WTC11 (cell line): ENCODE results near the gene PQBP1. TPM values are rescaled to one million over a fixed set of nuclear protein-coding genes. Genes with fewer than 3 reads are reported as not detected.

Experiments
- ATAC-seq: fragments of 200-7000 bp; cut with Tn5 transposase; 2 replicates; pipeline ENCODE4 v1.10.0; 2021; ENCODE audit warnings: mild to moderate bottlenecking, moderate library complexity
- CTCF ChIA-PET: fragments of 300-600 bp; sonication (Branson Sonifier 250); formaldehyde crosslinking; loops from one replicate; lab custom pipeline; 2021; ENCODE audit warnings: antibody characterized with exemption; lab: Charles Lee
- POLR2A ChIA-PET: fragments of 350-600 bp; sonication (Branson Sonifier 250); formaldehyde crosslinking; loops from one replicate; lab custom pipeline; 2021; ENCODE audit warnings: antibody characterized with exemption; lab: Charles Lee
- DNase-seq: peaks from one replicate; pipeline ENCODE4 v3.0.0; 2021; ENCODE audit warnings: low spot score
- H3K27ac Mint-ChIP-seq: 2 replicates; pipeline ENCODE4 v1.8.0; 2021; ENCODE audit warnings: mixed read lengths
- H3K27me3 Mint-ChIP-seq: 2 replicates; pipeline ENCODE4 v1.8.0; 2021; ENCODE audit warnings: low read depth, mild to moderate bottlenecking, moderate library complexity, mixed read lengths
- H3K36me3 Mint-ChIP-seq: 2 replicates; pipeline ENCODE4 v1.8.0; 2021; ENCODE audit warnings: mixed read lengths
- H3K4me1 Mint-ChIP-seq: 2 replicates; pipeline ENCODE4 v1.8.0; 2022; ENCODE audit warnings: mixed read lengths
- H3K4me3 Mint-ChIP-seq: 2 replicates; pipeline ENCODE4 v1.8.0; 2021; ENCODE audit warnings: mild to moderate bottlenecking, moderate library complexity, mixed read lengths
- H3K9me3 Mint-ChIP-seq: 2 replicates; pipeline ENCODE4 v1.8.0; 2021; ENCODE audit warnings: mixed read lengths
- ARID4B ChIP-seq: sonication (generic); formaldehyde crosslinking; IDR thresholded peaks from 2 replicates; pipeline ENCODE4 v1.8.0; 2023; ENCODE audit warnings: missing genetic modification reagents, mild to moderate bottlenecking, borderline replicate concordance
- FOXP4 ChIP-seq: sonication (generic); formaldehyde crosslinking; IDR thresholded peaks from 2 replicates; pipeline ENCODE4 v1.8.0; 2022; ENCODE audit warnings: mild to moderate bottlenecking, missing genetic modification reagents
- JAZF1 ChIP-seq: fragments of 250-450 bp; sonication (Bioruptor Pico); IDR thresholded peaks from 2 replicates; pipeline ENCODE4 v1.9.0; 2021; ENCODE audit warnings: moderate library complexity, mild to moderate bottlenecking, inconsistent platforms
- KAT7 ChIP-seq: sonication (generic); formaldehyde crosslinking; IDR thresholded peaks from 2 replicates; pipeline ENCODE4 v1.8.1; 2023; ENCODE audit warnings: missing genetic modification reagents, mild to moderate bottlenecking, borderline replicate concordance
- MXD4 ChIP-seq: fragments of 250-450 bp; sonication (Bioruptor Pico); IDR thresholded peaks from 2 replicates; pipeline ENCODE4 v1.8.0; 2021; ENCODE audit warnings: mild to moderate bottlenecking, moderate library complexity, borderline replicate concordance
- PRDM15 ChIP-seq: sonication (generic); formaldehyde crosslinking; IDR thresholded peaks from 2 replicates; pipeline ENCODE4 v1.8.0; 2022; ENCODE audit warnings: missing genetic modification reagents
- SMAD4 ChIP-seq: sonication (generic); formaldehyde crosslinking; IDR thresholded peaks from 2 replicates; pipeline ENCODE4 v1.8.0; 2022; ENCODE audit warnings: mild to moderate bottlenecking, missing genetic modification reagents
- USF1 ChIP-seq: sonication (generic); formaldehyde crosslinking; IDR thresholded peaks from 2 replicates; pipeline ENCODE4 v1.8.0; 2022; ENCODE audit warnings: mild to moderate bottlenecking, missing genetic modification reagents
- ZNF121 ChIP-seq: sonication (generic); formaldehyde crosslinking; IDR thresholded peaks from 2 replicates; pipeline ENCODE4 v1.8.0; 2023; ENCODE audit warnings: missing genetic modification reagents
- ZNF532 ChIP-seq: fragments of 250-450 bp; sonication (Bioruptor Pico); IDR thresholded peaks from 2 replicates; pipeline ENCODE4 v1.9.0; 2021; ENCODE audit warnings: mild to moderate bottlenecking, borderline replicate concordance
- total RNA-seq: library from RNA; stranded (reverse); gene quantifications from 3 replicates; pipeline ENCODE4 v1.2.3, GENCODE V29; 2021
- TF ChIP-seq, protein P1 (sequence below): sonication (generic); formaldehyde crosslinking; conservative IDR thresholded peaks from 2 replicates; pipeline ENCODE4 v1.8.1; 2023; ENCODE audit warnings: mild to moderate bottlenecking, low read depth, missing genetic modification reagents, moderate library complexity
- TF ChIP-seq, protein P2 (sequence below): fragments of 250-450 bp; sonication (Bioruptor Pico); IDR thresholded peaks from 2 replicates; pipeline ENCODE4 v1.8.0; 2021; ENCODE audit warnings: mild to moderate bottlenecking
- TF ChIP-seq, protein P3 (sequence below): sonication (generic); formaldehyde crosslinking; IDR thresholded peaks from 2 replicates; pipeline ENCODE4 v1.8.1; 2022; ENCODE audit warnings: low read depth, mild to moderate bottlenecking, moderate library complexity, missing genetic modification reagents, borderline replicate concordance
- TF ChIP-seq, protein P4 (sequence below): fragments of 250-450 bp; sonication (Bioruptor Pico); IDR thresholded peaks from 2 replicates; pipeline ENCODE4 v1.9.0; 2021; ENCODE audit warnings: moderate library complexity, mild to moderate bottlenecking, inconsistent platforms, borderline replicate concordance

The PQBP1 gene
- total RNA-seq, 1 experiment from 2014 or later, result 79.4 TPM

GRCh38 chrX:48948589-48948988 is 50.9 kb downstream of the PQBP1 start:
- no peaks in the 10 kb centered on the region for H3K9me3 Mint-ChIP-seq
- DNase-seq, result no peak
- TF ChIP-seq, protein P1, sequence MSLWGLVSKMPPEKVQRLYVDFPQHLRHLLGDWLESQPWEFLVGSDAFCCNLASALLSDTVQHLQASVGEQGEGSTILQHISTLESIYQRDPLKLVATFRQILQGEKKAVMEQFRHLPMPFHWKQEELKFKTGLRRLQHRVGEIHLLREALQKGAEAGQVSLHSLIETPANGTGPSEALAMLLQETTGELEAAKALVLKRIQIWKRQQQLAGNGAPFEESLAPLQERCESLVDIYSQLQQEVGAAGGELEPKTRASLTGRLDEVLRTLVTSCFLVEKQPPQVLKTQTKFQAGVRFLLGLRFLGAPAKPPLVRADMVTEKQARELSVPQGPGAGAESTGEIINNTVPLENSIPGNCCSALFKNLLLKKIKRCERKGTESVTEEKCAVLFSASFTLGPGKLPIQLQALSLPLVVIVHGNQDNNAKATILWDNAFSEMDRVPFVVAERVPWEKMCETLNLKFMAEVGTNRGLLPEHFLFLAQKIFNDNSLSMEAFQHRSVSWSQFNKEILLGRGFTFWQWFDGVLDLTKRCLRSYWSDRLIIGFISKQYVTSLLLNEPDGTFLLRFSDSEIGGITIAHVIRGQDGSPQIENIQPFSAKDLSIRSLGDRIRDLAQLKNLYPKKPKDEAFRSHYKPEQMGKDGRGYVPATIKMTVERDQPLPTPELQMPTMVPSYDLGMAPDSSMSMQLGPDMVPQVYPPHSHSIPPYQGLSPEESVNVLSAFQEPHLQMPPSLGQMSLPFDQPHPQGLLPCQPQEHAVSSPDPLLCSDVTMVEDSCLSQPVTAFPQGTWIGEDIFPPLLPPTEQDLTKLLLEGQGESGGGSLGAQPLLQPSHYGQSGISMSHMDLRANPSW, result no peak
- TF ChIP-seq ARID4B (CRISPR knock-in tag), result no peak
- no peak for TF ChIP-seq FOXP4 (CRISPR knock-in tag)
- TF ChIP-seq, protein P2, sequence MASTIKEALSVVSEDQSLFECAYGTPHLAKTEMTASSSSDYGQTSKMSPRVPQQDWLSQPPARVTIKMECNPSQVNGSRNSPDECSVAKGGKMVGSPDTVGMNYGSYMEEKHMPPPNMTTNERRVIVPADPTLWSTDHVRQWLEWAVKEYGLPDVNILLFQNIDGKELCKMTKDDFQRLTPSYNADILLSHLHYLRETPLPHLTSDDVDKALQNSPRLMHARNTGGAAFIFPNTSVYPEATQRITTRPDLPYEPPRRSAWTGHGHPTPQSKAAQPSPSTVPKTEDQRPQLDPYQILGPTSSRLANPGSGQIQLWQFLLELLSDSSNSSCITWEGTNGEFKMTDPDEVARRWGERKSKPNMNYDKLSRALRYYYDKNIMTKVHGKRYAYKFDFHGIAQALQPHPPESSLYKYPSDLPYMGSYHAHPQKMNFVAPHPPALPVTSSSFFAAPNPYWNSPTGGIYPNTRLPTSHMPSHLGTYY, result no peak
- TF ChIP-seq, protein P3, sequence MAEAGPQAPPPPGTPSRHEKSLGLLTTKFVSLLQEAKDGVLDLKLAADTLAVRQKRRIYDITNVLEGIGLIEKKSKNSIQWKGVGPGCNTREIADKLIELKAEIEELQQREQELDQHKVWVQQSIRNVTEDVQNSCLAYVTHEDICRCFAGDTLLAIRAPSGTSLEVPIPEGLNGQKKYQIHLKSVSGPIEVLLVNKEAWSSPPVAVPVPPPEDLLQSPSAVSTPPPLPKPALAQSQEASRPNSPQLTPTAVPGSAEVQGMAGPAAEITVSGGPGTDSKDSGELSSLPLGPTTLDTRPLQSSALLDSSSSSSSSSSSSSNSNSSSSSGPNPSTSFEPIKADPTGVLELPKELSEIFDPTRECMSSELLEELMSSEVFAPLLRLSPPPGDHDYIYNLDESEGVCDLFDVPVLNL, result no peak
- TF ChIP-seq ZNF532 (CRISPR knock-in tag), result no peak
- TF ChIP-seq ZNF121, result no peak
- no peak for TF ChIP-seq MXD4 (CRISPR knock-in tag)
- TF ChIP-seq USF1 (CRISPR knock-in tag), result no peak
- TF ChIP-seq JAZF1 (CRISPR knock-in tag), result no peak
- TF ChIP-seq KAT7 (CRISPR knock-in tag), result no peak
- TF ChIP-seq SMAD4 (CRISPR knock-in tag), result no peak
- no peak for TF ChIP-seq PRDM15 (CRISPR knock-in tag)
- TF ChIP-seq, protein P4, sequence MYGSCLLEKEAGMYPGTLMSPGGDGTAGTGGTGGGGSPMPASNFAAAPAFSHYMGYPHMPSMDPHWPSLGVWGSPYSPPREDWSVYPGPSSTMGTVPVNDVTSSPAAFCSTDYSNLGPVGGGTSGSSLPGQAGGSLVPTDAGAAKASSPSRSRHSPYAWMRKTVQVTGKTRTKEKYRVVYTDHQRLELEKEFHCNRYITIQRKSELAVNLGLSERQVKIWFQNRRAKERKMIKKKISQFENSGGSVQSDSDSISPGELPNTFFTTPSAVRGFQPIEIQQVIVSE, result no peak

More at GRCh38 chrX:48948589-48948988, 50.9 kb downstream of the PQBP1 start:
- no peak for ATAC-seq
- POLR2A ChIA-PET, result no interaction called here
- H3K4me3 Mint-ChIP-seq, result no peak overlapping the region
- CTCF ChIA-PET, result no interaction called here
- 0 out of 2 replicates have a peak, but pooled peaks cover 3% of the 10 kb centered on the region for H3K4me1 Mint-ChIP-seq
- no peaks in the 10 kb centered on the region for H3K27me3 Mint-ChIP-seq
- 0 out of 2 replicates have a peak, but pooled peaks cover 4% of the 10 kb centered on the region for H3K36me3 Mint-ChIP-seq
- no peak overlapping the region for H3K27ac Mint-ChIP-seq
